GM12878 (cell line): Measurements from ENCODE around the gene SIK3. TPM values are rescaled to one million over a fixed set of nuclear protein-coding genes. Genes with fewer than 3 reads are reported as not detected.

Experiments
- ATAC-seq: fragments of 200-7000 bp; cut with Tn5 transposase; 3 replicates; pipeline ENCODE4 v1.9.1; 2020; ENCODE audit warnings: mild to moderate bottlenecking, moderate library complexity
- BruUV-seq: library from RNA; stranded (reverse); fragments of 400-500 nt; replicated peaks from 2 replicates; lab custom pipeline; 2021; lab: Mats Ljungman, UMichigan
- CTCF ChIA-PET: fragments of 300-600 bp; sonication (Branson Sonifier 250); formaldehyde crosslinking; extraction: SDS; loops from one replicate; lab custom pipeline; 2021; ENCODE audit warnings: inconsistent platforms; lab: Yijun Ruan, JAX
- POLR2A ChIA-PET: fragments of 350-600 bp; formaldehyde crosslinking; extraction: SDS; loops from one replicate; lab custom pipeline; 2021; ENCODE audit warnings: inconsistent platforms; lab: Charles Lee
- RAD21 ChIA-PET: fragments of 300-600 bp; sonication (Branson Sonifier 250); formaldehyde crosslinking; loops from one replicate; lab custom pipeline; 2023; ENCODE audit warnings: antibody characterized with exemption; ENCODE audit not compliant: unreplicated experiment; lab: Charles Lee
- SMC1A ChIA-PET: fragments of 300-600 bp; sonication (Branson Sonifier 250); formaldehyde crosslinking; loops from one replicate; lab custom pipeline; 2023; ENCODE audit not compliant: unreplicated experiment, uncharacterized antibody; lab: Charles Lee
- DNase-seq: peaks from one replicate; pipeline ENCODE4 v3.0.0-alpha.2; 2011; ENCODE audit warnings: low read depth, low spot score
- FAIRE-seq: peaks from 3 replicates; lab custom pipeline; 2011; peaks lifted over from hg19 to GRCh38; lab: Jason Lieb, UNC
- H2AFZ ChIP-seq: 2 replicates; pipeline ENCODE4 v1.6.0; 2011; ENCODE audit warnings: low read depth, low read length, control low read depth; ENCODE audit not compliant: control insufficient read depth
- H3K27ac ChIP-seq: 2 replicates; pipeline ENCODE4 v1.5.1; 2011; ENCODE audit warnings: control low read depth; ENCODE audit not compliant: control insufficient read depth, insufficient read depth
- H3K27me3 ChIP-seq, 2 experiments: replicated peaks in 1 of 2; 2 replicates each; pipeline versions ENCODE4 v1.6.0 to v1.6.1; 2011; ENCODE audit warnings: low read length in 1 of 2; ENCODE audit not compliant: control insufficient read depth in 2 of 2, insufficient read depth in 2 of 2
- H3K36me3 ChIP-seq, 2 experiments: 2 replicates each; pipeline ENCODE4 v1.5.1; 2011; ENCODE audit warnings: low read length in 1 of 2; ENCODE audit not compliant: control insufficient read depth in 2 of 2, insufficient read depth in 2 of 2
- H3K4me1 ChIP-seq: 2 replicates; pipeline ENCODE4 v1.6.1; 2011; ENCODE audit warnings: mild to moderate bottlenecking, low read length, moderate library complexity, mixed read lengths; ENCODE audit not compliant: control insufficient read depth, insufficient read depth
- H3K4me2 ChIP-seq: 2 replicates; pipeline ENCODE4 v1.6.0; 2011; ENCODE audit warnings: control low read depth; ENCODE audit not compliant: control insufficient read depth, insufficient read depth
- H3K4me3 ChIP-seq: fragments of 200-600 bp; sonication (generic); 2 replicates; pipeline ENCODE4 v1.5.1; 2016
- H3K79me2 ChIP-seq: 2 replicates; pipeline ENCODE4 v1.6.0; 2011; ENCODE audit warnings: low read length; ENCODE audit not compliant: control insufficient read depth, insufficient read depth
- H3K9ac ChIP-seq: 2 replicates; pipeline ENCODE4 v1.8.0; 2011; ENCODE audit warnings: low read length, control low read depth, mixed read lengths; ENCODE audit not compliant: control insufficient read depth, insufficient read depth
- H3K9me3 ChIP-seq: replicated peaks from 3 replicates; pipeline ENCODE4 v1.5.1; 2011; ENCODE audit warnings: mild to moderate bottlenecking, low read length; ENCODE audit not compliant: control insufficient read depth, insufficient read depth
- H4K20me1 ChIP-seq: 2 replicates; pipeline ENCODE4 v1.6.0; 2011; ENCODE audit not compliant: control insufficient read depth, insufficient read depth
- ATF7 ChIP-seq: fragments of 450-650 bp; IDR thresholded peaks from 2 replicates; pipeline ENCODE4 v1.6.1; 2016; ENCODE audit warnings: low read depth, mild to moderate bottlenecking
- EED ChIP-seq: sonication (generic); IDR thresholded peaks from 2 replicates; pipeline ENCODE4 v1.6.1; 2016; ENCODE audit warnings: antibody characterized with exemption, low read depth
- LARP7 ChIP-seq: fragments of 450-650 bp; IDR thresholded peaks from 2 replicates; pipeline ENCODE4 v1.6.1; 2017; ENCODE audit warnings: mild to moderate bottlenecking
- MAX ChIP-seq: IDR thresholded peaks from 2 replicates; pipeline ENCODE4 v1.6.1; 2012; ENCODE audit warnings: low read depth, low read length, improper control_type of control experiment
- NFXL1 ChIP-seq: fragments of 450-650 bp; IDR thresholded peaks from 2 replicates; pipeline ENCODE4 v1.6.1; 2017; ENCODE audit warnings: antibody characterized with exemption, mild to moderate bottlenecking, borderline replicate concordance
- NFYA ChIP-seq: IDR thresholded peaks from 2 replicates; pipeline ENCODE4 v1.6.1; 2011; ENCODE audit warnings: low read depth, mild to moderate bottlenecking, low read length, improper control_type of control experiment, borderline replicate concordance
- NR2C2 ChIP-seq: IDR thresholded peaks from 2 replicates; pipeline ENCODE4 v1.6.1; 2011; ENCODE audit warnings: borderline replicate concordance, low read depth; ENCODE audit not compliant: control insufficient read depth, insufficient read length
- RBBP5 ChIP-seq: fragments of 200-600 bp; sonication (generic); conservative IDR thresholded peaks from 2 replicates; pipeline ENCODE4 v1.6.1; 2016
- WGBS: methylation state at CpG from one replicate; pipeline ENCODE4 v1.1.6; 2016; ENCODE audit warnings: low lambda C conversion rate; ENCODE audit not compliant: insufficient replicate concordance, insufficient coverage; ENCODE audit errors: missing lambda C conversion rate; 5-methylcytosine and 5-hydroxymethylcytosine counted together
- in situ Hi-C: fragments of 300-500 bp; cut with MboI; formaldehyde crosslinking; loops from 9 replicates; pipeline ENCODE4 v1.14.3; 2018; ENCODE audit warnings: mixed read lengths
- intact Hi-C: fragments of 100-400 bp; cut with micrococcal nuclease; formaldehyde crosslinking; loops from one replicate; pipeline ENCODE4 v1.14.2; 2022; ENCODE audit not compliant: unreplicated experiment
- polyA plus RNA-seq, 11 experiments: library from polyadenylated mRNA; depleted of rRNA in 4 of 11; unstranded in 6 of 11; stranded (reverse) in 5 of 11; fragments of >200 nt; fragmentation: Nextera tagmentation in 4 of 11; fragmentation: Illumina TruSeq in 1 of 11; extraction: Ambion mirVana in 4 of 11; extraction: Trizol in 1 of 11; gene quantifications; 1 replicate in 1 of 11; 2 replicates in 10 of 11; pipeline versions ENCODE4 v1.2.1 to v1.2.3, GENCODE V29; 2011 to 2016; ENCODE audit warnings: inconsistent platforms in 2 of 11, missing spikeins in 2 of 11, low read depth in 1 of 11
- total RNA-seq, 4 experiments: library from RNA; depleted of rRNA in 3 of 4; stranded (reverse); fragments of >200 nt in 3 of 4; fragmentation: Illumina TruSeq in 1 of 4; extraction: Trizol in 1 of 4; gene quantifications; 2 replicates each; pipeline versions ENCODE4 v1.2.1 to v1.2.3, GENCODE V29; 2013 to 2021

The SIK3 gene
- total and polyA plus RNA-seq, 10 of the 15 experiments (the other 5 are each of a cell fraction or from before 2014, with no cell fraction given): 2.5 to 31.9 (median 11.1) TPM

DNA sequence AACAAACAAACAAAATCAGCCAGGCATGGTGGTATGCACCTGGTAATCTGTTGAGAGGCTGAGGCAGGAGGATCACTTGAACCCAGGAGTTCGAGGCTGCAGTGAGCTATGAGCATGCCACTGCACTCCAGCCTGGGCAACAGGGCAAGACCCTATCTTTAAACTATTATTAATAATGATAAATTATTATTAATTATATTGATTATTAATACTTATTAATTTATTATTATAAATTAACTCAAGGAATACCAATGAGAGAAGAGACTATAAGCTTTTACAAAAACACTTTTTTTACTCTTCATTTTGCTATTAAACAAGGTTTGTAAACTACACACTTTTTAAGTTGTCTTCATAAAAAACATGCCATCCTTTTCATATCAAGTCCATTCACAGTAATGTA is 163.1 kb downstream of the SIK3 start:
- ChIA-PET SMC1A (interaction anchor here (1.6 to 2.2 kb wide), 2 partner anchors 10 to 37 kb away, joined by 4 to 5 read pairs; no protein-coding TSS in a partner anchor), RAD21 (no interaction called here), POLR2A (no interaction called here), CTCF (interaction anchor here (0.7 kb wide), 1 partner anchor 99 kb away, joined by 3 read pairs; no protein-coding TSS in a partner anchor)
- H3K9me3 ChIP-seq: no peaks in the 10 kb centered on the region
- H3K36me3 ChIP-seq: no peaks in the 10 kb centered on the region; a peak in 1 of 4 replicates
- in situ Hi-C loops (no loop called here), intact Hi-C loops (no loop called here)
- H3K4me1 ChIP-seq: peaks cover 11% of the 10 kb centered on the region
- ATAC-seq (no peak), DNase-seq (no peak), FAIRE-seq (no peak)
- H3K4me2 ChIP-seq: no peak overlapping the region
- H3K27me3 ChIP-seq: no peaks in the 10 kb centered on the region
- no peak overlapping the region for H2AFZ ChIP-seq
- H3K27ac ChIP-seq: no peak overlapping the region
- 95% methylated on average over 1 of the region's 1 CpG for WGBS
- H3K79me2 ChIP-seq: no peaks in the 10 kb centered on the region
- H4K20me1 ChIP-seq: no peaks in the 10 kb centered on the region
- TF ChIP-seq RBBP5: no peak
- TF ChIP-seq NFYA: no peak
- H3K4me3 ChIP-seq: no peak overlapping the region
- no peak overlapping the region for H3K9ac ChIP-seq
- BruUV-seq: no TSS peak

GRCh38 chr11:116933961-116934360 is 164.3 kb downstream of the SIK3 start:
- DNase-seq (no peak), FAIRE-seq (no peak), ATAC-seq (no peak)
- SMC1A ChIA-PET: no interaction called here
- H3K27ac ChIP-seq: no peak overlapping the region
- no peak overlapping the region for H2AFZ ChIP-seq
- H3K9ac ChIP-seq: no peak overlapping the region
- H3K4me1 ChIP-seq: peaks cover 21% of the 10 kb centered on the region
- intact Hi-C loops (no loop called here), in situ Hi-C loops (no loop called here)
- H3K79me2 ChIP-seq: no peaks in the 10 kb centered on the region
- BruUV-seq: no TSS peak
- RAD21 ChIA-PET: no interaction called here
- WGBS: 100% methylated on average over 3 of the region's 3 CpGs
- no peaks in the 10 kb centered on the region for H3K27me3 ChIP-seq
- no peak overlapping the region for H3K4me3 ChIP-seq
- H3K9me3 ChIP-seq: no peaks in the 10 kb centered on the region
- TF ChIP-seq ATF7 (no peak), EED (no peak), MAX (no peak), NR2C2 (no peak), NFXL1 (no peak), LARP7 (no peak)
- POLR2A ChIA-PET: no interaction called here
- no peaks in the 10 kb centered on the region for H4K20me1 ChIP-seq
- no peaks in the 10 kb centered on the region; a peak in 1 of 4 replicates for H3K36me3 ChIP-seq
- CTCF ChIA-PET: interaction anchor here (0.5 kb wide), 1 partner anchor 223 kb away, joined by 3 read pairs; no protein-coding TSS in a partner anchor
- no peak overlapping the region for H3K4me2 ChIP-seq
